Measurements from ENCODE around the gene RAD51B.

- no peak for TF ChIP-seq CTCF (conservative IDR thresholded peaks at IDR 0.05; ENCODE audit: low read depth, low read length)
- no peak for TF ChIP-seq EZH2 (IDR thresholded peaks at IDR 0.05; ENCODE audit: borderline replicate concordance, low read depth, low read length, poor library complexity, severe bottlenecking)
Measured at GRCh38 chr14:68380329-68380741, 560.8 kb downstream of the RAD51B start.

Measured in A673 (cell line).